Measurements from ENCODE around the gene NINJ1. TPM values are rescaled to one million over a fixed set of nuclear protein-coding genes. Genes with fewer than 3 reads are reported as not detected.

The NINJ1 gene
- total and polyA plus RNA-seq, 2 experiments from 2014 or later, result 34.6 to 51.7 TPM

DNA sequence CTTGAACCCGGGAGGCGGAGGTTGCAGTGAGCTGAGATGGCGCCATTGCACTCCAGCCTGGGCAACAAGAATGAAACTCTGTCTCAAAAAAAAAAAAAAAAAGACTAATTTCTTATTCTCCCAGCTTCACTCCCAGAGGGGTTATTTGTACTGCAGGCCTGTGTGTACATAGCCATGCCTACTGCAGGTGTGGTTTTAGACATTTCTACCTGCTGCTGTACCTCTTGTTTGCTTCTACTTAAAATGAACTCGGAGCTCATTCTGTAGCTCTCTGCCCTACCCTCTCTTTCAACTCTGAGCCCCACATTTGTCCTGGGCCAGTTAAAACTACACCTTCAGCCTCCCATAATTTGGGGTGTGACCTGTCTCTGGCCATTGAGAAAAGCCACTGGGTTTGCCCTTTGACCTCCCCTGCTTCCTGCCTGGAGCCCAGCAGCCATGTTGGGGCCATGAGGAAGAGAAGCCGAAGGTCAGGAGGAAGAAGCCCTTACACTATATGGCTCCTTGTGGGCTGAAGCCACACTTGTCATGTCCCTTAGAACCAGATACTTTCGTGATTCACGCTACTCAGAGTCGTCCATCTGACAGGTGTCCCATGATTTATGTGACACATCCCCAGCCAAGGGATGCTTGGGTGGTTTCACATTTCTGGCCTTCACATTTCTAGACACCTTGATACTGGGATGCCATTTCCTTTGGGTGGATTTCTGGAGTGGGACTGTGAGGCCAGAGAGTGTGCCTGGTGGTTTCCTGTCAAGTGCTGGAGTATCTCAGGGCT, 47.4 kb downstream of the NINJ1 start:
- no peak overlapping the region for H3K27ac ChIP-seq
- H3K27me3 ChIP-seq, result no peaks in the 10 kb centered on the region
- H3K4me3 ChIP-seq, result no peak overlapping the region

DNA sequence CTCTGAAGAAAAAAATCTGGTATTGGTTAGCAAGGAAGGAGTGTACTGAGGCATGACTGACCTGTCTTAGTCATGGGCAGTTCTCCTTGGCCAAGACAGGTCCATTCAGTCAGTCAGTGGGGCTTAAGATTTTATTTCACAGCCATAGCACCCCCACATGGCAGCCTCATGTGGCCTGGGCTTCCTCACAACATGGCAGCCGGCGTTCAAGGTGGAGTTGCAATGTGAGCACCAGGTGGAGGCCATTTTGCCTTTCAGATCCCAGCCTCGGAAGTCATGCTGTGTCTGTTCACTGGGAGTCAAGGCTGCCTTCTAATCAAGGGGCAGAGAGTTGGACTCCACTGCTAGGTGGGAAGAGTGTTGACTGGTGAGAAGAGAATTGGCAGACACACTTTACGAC, 48.4 kb downstream of the NINJ1 start:
- no peaks in the 10 kb centered on the region for H3K36me3 ChIP-seq
- no peak for DNase-seq (ENCODE audit: low read depth in 1 of 2, low spot score in 1 of 2)
- TF ChIP-seq, protein P1, sequence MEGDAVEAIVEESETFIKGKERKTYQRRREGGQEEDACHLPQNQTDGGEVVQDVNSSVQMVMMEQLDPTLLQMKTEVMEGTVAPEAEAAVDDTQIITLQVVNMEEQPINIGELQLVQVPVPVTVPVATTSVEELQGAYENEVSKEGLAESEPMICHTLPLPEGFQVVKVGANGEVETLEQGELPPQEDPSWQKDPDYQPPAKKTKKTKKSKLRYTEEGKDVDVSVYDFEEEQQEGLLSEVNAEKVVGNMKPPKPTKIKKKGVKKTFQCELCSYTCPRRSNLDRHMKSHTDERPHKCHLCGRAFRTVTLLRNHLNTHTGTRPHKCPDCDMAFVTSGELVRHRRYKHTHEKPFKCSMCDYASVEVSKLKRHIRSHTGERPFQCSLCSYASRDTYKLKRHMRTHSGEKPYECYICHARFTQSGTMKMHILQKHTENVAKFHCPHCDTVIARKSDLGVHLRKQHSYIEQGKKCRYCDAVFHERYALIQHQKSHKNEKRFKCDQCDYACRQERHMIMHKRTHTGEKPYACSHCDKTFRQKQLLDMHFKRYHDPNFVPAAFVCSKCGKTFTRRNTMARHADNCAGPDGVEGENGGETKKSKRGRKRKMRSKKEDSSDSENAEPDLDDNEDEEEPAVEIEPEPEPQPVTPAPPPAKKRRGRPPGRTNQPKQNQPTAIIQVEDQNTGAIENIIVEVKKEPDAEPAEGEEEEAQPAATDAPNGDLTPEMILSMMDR (IDR thresholded peaks at IDR 0.05; ENCODE audit: low read depth, low read length), result no peak

More for the DNA sequence above, 47.4 kb downstream of the NINJ1 start:
- Histone ChIP-seq H3K4me1 (ENCODE audit: low read depth) (peaks cover 4% of the 10 kb centered on the region), H3K36me3 (no peaks in the 10 kb centered on the region), H3K9me3 (ENCODE audit: low read depth) (no peaks in the 10 kb centered on the region)
- no peak for DNase-seq (ENCODE audit: low read depth in 1 of 2, low spot score in 1 of 2)
- TF ChIP-seq, protein P1 (IDR thresholded peaks at IDR 0.05; ENCODE audit: low read depth, low read length), result no peak

DNA sequence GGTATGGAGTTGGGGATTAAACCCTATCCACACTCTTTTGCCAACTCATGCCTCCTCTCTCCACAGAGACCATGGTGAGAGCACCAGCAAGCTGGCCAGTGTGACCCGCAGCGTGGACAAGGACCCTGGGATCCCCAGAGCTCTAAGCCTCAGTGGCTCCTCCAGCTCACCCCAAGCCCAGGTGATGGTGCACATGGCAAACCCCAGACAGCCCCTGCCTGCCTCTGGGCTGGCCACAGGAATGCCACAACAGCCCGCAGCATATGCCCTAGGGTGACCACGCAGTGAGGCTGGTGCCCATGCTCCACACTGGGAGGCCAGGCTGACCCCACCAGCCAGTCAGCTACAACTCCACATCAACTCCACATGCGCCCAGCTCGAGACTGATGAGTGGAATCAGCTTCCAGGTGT, 49.6 kb downstream of the NINJ1 start:
- no peaks in the 10 kb centered on the region for H3K9me3 ChIP-seq (ENCODE audit: low read depth)
- no peaks in the 10 kb centered on the region for H3K36me3 ChIP-seq
- H3K4me3 ChIP-seq, result no peak overlapping the region
- no peak overlapping the region for H3K27ac ChIP-seq
- peaks cover 4% of the 10 kb centered on the region for H3K4me1 ChIP-seq (ENCODE audit: low read depth)
- H3K27me3 ChIP-seq, result no peaks in the 10 kb centered on the region
- TF ChIP-seq, protein P1 (IDR thresholded peaks at IDR 0.05; ENCODE audit: low read depth, low read length), result no peak
- DNase-seq (ENCODE audit: low read depth in 1 of 2, low spot score in 1 of 2), result no peak

More for the DNA sequence above, 48.4 kb downstream of the NINJ1 start:
- Histone ChIP-seq H3K4me1 (ENCODE audit: low read depth) (peaks cover 4% of the 10 kb centered on the region), H3K4me3 (no peak overlapping the region), H3K27me3 (no peaks in the 10 kb centered on the region), H3K27ac (no peak overlapping the region), H3K9me3 (ENCODE audit: low read depth) (no peaks in the 10 kb centered on the region)

DNA sequence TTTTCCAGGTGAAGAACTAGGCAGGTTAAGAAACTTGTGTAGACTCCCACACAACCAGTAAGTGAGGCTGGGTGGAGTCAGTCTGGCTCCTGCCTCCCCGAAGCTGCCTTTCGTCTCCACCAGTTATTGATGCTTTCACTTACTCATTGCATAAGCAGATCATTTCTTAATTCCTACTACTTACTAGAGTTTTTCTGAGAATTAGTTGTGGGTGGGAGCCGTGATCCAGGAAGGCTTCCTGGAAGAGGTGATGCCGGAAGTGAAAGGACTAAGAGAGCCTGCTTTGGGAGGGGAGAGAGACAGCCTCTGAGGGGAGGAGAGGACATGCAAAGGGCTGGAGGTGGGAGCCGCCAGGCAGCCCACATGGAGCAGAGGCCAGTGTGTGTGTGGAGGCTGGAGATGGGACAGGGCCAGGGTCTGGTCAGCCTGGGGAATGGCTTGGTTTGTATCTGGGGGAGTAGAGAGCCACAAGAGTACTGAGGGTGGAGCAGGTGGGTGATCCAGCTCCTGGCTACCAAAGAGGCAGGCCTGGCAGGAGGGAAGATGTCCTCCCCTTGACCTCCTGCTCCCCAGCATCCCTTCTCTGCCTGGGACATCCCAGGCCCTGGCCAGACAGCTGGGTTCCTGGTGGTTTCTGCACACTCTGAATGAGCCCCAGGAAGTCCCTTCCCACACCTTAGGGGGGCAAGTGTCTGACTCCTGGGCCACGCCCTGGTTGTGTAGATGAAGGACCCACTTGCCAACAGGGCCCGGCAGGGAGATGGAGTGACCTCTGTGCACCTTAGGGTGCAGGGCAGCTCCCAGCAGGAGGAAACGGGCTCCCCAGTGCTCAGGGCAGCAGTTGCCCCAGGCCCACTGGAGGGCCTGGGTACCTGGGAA, 50.2 kb downstream of the NINJ1 start:
- no peaks in the 10 kb centered on the region for H3K9me3 ChIP-seq (ENCODE audit: low read depth)
- peaks cover 4% of the 10 kb centered on the region for H3K4me1 ChIP-seq (ENCODE audit: low read depth)
- no peak overlapping the region for H3K4me3 ChIP-seq
- TF ChIP-seq, protein P1 (IDR thresholded peaks at IDR 0.05; ENCODE audit: low read depth, low read length), result no peak
- H3K27me3 ChIP-seq, result no peaks in the 10 kb centered on the region
- no peaks in the 10 kb centered on the region for H3K36me3 ChIP-seq
- DNase-seq (ENCODE audit: low read depth in 1 of 2, low spot score in 1 of 2), result no peak
- no peak overlapping the region for H3K27ac ChIP-seq

DNA sequence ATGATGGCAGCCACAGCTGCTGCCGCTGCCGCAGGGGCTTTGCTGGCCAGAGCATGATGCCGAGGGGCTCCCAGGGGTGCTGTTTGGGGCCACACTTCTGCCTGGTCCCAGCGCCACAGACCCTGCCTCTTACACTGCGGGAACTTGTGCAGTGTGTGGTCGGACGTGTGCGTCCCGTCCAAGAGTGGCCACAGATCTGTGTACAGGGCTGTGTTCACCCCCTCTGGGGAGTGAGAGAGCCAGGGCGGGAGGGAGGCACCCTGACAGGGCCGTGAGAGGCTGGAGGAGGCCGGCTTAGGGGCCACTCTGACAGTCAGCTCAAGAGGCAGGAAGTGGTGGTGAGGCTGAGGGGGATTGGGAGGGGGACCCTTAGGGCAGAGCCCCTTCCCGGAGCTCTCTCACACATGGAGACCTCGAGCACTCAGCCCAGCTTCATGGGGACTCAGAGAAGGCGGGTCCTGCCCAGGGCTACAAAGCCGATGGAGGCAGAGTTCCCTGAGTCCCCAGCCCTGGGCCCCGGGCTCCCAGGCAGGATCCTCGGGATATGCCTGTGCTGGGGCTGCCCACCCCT, 51.1 kb downstream of the NINJ1 start:
- Histone ChIP-seq H3K9me3 (ENCODE audit: low read depth) (no peaks in the 10 kb centered on the region), H3K36me3 (no peaks in the 10 kb centered on the region), H3K27ac (no peak overlapping the region), H3K4me3 (no peak overlapping the region), H3K4me1 (ENCODE audit: low read depth) (peaks cover 4% of the 10 kb centered on the region), H3K27me3 (no peaks in the 10 kb centered on the region)
- no peak for DNase-seq (ENCODE audit: low read depth in 1 of 2, low spot score in 1 of 2)
- TF ChIP-seq, protein P1 (IDR thresholded peaks at IDR 0.05; ENCODE audit: low read depth, low read length), result no peak
